HG02970 (cell line): ENCODE data around the gene ACSM2B.
"Not testable (repeated sequence)": the region's sequence is repeated elsewhere in the genome, so short reads cannot be mapped to it uniquely, and the experiment has no call there.

Source experiments
- ATAC-seq: cut with Tn5 transposase; IDR thresholded peaks from one replicate; pipeline ENCODE4 v1.9.1; 2021; ENCODE audit warnings: mild to moderate bottlenecking, moderate library complexity, moderate number of reproducible peaks; ENCODE audit not compliant: unreplicated experiment, low FRiP score

ACSM2B gene

DNA sequence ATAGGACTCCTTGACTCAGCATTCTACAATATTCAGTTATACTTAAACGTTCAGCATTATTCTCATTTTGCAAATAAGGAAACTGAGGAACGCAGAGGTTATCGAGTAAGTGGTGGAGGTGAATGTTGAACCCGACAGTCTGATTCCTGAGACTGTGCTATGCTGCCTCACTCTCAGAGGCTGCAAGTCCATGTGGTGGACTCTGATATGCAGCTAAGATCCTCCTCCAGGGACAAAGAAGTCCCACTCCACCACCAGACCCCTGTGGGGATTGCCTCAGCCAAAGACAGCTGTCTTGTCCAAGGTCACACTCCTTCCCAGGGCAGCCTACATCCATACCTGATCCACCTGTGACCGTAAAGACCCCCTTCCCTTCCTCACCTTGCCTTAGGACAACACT, 37.5 kb downstream of the ACSM2B start:
- no peak for ATAC-seq

- ATAC-seq = no peak
These were observed 38.0 kb downstream of the ACSM2B start for GRCh38 chr16:20538181-20538580.

DNA sequence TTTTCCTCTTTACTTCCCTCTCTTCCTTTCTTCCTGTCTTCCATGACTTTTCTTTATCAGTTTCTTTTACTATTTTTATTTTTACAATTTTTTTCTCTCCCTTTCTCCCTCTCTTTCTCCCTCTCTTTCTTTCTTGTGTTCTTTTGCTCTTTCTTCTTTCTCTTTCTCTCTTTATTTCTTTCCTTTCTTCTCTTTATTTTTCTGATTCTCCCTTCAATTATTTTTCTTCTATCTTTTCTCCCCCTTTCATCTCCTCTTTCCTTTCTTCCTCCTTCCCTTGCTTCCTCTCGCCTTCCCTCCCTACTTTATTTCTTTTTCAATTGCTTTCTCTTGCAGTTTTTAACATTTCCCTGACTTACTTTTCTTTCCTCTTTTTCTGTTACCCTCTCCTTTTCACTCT, 39.5 kb downstream of the ACSM2B start:
- not testable (repeated sequence) for ATAC-seq

GRCh38 chr16:20532284-20532792, 43.8 kb downstream of the ACSM2B start:
- not testable (repeated sequence) for ATAC-seq

DNA sequence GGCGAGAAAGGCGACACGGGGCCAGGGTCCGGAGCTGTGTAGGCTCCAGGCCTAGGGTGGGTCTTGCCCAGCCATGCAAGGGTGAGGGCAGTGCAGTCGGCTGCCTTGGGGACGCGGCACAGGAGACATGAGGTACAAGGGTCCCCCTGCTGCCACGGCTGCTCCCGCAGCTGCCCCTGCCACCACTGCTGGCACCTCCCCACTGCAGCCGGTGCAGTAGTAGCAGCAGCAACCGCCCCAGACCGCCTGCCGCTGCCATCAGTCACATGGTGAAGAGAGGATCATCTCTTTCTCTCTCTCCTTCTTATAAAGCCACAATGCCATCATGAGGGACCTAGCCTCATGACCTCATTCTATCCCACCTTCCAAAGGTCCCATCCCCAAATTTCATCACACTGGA, 44.4 kb downstream of the ACSM2B start:
- not testable (repeated sequence) for ATAC-seq

DNA sequence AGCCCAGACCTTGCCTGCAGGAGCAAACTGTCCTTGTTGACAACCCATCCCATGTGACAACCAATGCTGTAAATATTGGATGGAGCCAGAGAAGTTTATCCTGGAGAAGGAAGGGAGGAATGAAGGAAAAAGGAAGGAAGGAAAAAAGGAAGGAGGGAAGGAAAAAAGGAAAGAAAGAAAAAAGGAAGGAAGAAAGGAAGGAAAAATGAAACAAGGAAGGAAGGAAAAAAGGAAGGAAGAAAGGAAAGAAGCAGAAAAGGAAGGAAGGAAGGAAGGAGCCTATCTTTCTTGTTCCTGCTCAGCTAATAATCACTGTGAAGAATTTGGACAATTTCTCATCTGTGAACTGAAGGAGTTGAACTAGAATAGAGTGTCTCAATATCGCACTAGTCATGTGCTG, 56.1 kb downstream of the ACSM2B start:
- no peak for ATAC-seq

DNA sequence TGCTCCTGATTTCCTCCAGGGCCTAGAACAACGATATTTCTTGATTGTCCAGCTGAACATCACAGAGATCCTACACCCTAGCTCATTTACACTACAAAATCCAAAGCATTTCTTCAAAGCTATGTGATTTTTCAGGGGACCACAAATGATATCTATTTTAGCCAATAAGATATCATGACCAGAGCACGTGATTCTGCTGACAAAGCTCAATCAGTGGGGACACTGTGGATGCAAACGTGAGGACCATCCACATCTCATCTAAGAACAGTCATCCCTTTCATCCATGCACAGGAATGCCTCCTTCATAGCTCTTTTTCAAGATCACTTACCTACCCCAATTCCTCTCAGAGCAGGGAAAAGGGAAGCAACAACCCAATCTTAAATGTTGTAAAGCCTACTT, 56.9 kb downstream of the ACSM2B start:
- ATAC-seq = no peak

DNA sequence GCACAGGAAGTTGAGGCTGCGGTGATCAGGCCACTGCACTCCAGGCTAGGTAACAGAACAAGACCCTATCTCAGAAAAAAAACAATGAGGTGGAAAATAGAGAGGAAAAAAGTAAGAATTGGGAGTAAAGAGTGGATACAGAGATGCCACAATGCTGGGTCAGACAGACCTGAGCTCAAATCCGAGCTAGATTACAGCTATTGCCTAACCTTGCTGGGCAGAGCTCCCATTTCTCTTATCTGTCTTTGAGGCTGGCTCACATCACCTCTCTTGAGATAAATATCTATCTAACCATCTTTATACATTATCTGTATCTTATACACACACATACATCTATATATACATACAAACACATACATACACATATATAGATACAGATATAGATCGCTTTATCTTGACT, 59.0 kb downstream of the ACSM2B start:
- no peak for ATAC-seq

DNA sequence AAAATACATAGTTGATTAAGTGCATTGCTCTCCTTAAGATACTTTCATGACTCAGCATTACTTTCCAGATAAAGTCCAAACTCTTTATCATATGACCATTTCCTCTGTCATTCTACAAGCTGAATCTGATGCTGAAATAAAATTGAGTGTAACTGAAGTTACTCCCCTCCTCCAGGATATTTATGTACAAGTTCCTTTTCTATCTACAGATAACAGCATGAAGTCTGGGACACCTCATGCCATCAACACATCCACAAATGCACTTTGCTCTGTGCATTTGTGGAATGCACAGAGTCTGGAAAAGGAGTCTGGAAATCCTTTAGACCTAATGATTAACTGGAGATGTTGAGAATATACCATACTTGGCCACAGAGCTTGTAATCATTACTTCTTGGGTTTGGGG, 60.5 kb downstream of the ACSM2B start:
- ATAC-seq = no peak

DNA sequence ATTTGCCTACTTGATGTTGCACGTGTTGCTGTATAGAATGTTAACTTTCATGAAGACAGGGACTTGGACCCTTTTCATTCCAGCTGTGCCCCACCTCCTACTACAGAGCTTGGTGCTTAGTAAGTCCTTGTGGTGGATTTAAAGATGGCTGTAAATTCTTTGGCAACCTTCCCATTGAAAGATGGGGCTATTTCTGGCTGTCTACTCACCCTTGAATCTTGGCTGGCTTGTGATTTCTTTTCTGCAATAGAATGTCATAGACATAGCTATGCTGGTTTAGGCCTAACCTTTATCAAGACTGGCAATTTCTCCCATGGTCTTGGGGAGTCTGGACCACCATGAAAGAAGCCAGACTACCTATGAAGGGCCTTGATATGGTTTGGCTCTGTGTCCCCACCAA, 65.8 kb downstream of the ACSM2B start:
- ATAC-seq = no peak

GRCh38 chr16:20507280-20507679, 68.9 kb downstream of the ACSM2B start:
- ATAC-seq = no peak

DNA sequence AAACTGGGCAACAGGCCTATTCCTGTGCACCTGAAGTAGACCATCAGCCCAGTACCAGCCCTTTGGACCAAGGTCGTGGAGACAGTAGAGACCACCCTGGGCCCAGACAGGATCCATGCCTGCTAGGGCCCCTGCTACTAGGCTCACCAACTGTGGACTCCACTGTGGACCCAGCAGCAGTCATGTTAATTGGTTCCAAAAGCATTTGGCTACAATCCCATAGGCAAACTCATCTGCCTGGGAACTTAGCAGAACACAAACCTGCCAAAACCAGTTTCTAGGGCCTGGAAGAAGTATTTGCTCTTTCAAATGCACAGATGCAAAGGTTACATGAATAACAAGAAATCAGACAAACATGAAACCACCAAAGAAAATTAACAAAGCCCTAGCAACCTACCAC, 71.7 kb downstream of the ACSM2B start:
- no peak for ATAC-seq

- not testable (repeated sequence) for ATAC-seq
These were observed 84.7 kb downstream of the ACSM2B start for GRCh38 chr16:20491448-20491847.

DNA sequence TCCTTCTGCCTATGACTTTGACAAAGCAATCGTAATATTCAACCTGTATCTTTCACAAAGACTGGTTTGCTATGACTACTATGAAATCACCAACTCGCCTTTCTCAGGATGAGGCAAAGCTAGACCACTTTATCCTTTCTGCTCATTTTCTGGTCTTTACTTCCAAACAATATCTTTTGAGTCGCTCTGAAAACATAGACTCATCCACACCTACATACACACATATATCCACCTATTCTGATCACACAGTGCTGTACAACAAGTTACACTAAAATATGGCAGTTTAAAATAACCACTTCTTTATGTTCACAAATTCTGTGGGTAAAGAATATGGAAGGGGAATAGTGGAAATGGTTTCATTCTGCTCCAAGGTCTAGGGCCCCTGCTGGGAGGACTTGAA, 85.2 kb downstream of the ACSM2B start:
- ATAC-seq = not testable (repeated sequence)
